ENCODE data around the gene QPCTL.

Gene QPCTL

GRCh38 chr19:45691516-45692186 lies 815 bp upstream of the QPCTL start, which contains the start of gene SNRPD2:
TSS of gene SNRPD2 (minus strand) at chr19:45691953. CDS start at chr19:45691888, 65 bp downstream.
- peak within 1 kb of the TSS; percentile 84 for H3K4me3 ChIP-seq (ENCODE audit: low read length)
- TF ChIP-seq CTCF (IDR thresholded peaks at IDR 0.05; ENCODE audit: insufficient read depth, low read depth, low read length, missing control alignments), result no peak
- peak; percentile 94 for DNase-seq (ENCODE audit: low read depth)

GRCh38 chr19:45693106-45693788 lies 781 bp downstream of the QPCTL start:
- H3K4me3 ChIP-seq (ENCODE audit: low read length), result peak overlapping the region; percentile 84
- TF ChIP-seq CTCF (IDR thresholded peaks at IDR 0.05; ENCODE audit: insufficient read depth, low read depth, low read length, missing control alignments), result peak; percentile 88
- peak; percentile 73 for DNase-seq (ENCODE audit: low read depth)

- no peak overlapping the region for H3K4me3 ChIP-seq (ENCODE audit: low read length)
- TF ChIP-seq CTCF (IDR thresholded peaks at IDR 0.05; ENCODE audit: insufficient read depth, low read depth, low read length, missing control alignments), result no peak
- no peak for DNase-seq (ENCODE audit: low read depth)
Observed at GRCh38 chr19:45701676-45702075, 9.2 kb downstream of the QPCTL start.

GRCh38 chr19:45705115-45705514 lies 12.6 kb downstream of the QPCTL start:
- DNase-seq (ENCODE audit: low read depth), result no peak

GRCh38 chr19:45705710-45706415 lies 13.4 kb downstream of the QPCTL start:
- TF ChIP-seq CTCF (IDR thresholded peaks at IDR 0.05; ENCODE audit: insufficient read depth, low read depth, low read length, missing control alignments), result no peak
- no peak overlapping the region for H3K4me3 ChIP-seq (ENCODE audit: low read length)
- DNase-seq (ENCODE audit: low read depth), result no peak

More at GRCh38 chr19:45705115-45705514, 12.6 kb downstream of the QPCTL start:
- no peak for TF ChIP-seq CTCF (IDR thresholded peaks at IDR 0.05; ENCODE audit: insufficient read depth, low read depth, low read length, missing control alignments)
- H3K4me3 ChIP-seq (ENCODE audit: low read length), result no peak overlapping the region

GRCh38 chr19:45710356-45711130 lies 18.1 kb downstream of the QPCTL start:
- no peak overlapping the region for H3K4me3 ChIP-seq (ENCODE audit: low read length)
- no peak for TF ChIP-seq CTCF (IDR thresholded peaks at IDR 0.05; ENCODE audit: insufficient read depth, low read depth, low read length, missing control alignments)
- DNase-seq (ENCODE audit: low read depth), result no peak
